Sigmoid colon (tissue), 4 donors: Measurements from ENCODE around the gene LIMS1.
A peak's percentile ranks its signal among the peaks of the same experiment; 100 is the strongest.

ENCODE experiments used
- CTCF ChIP-seq, 4 experiments: fragments of 450-650 bp in 3 of 4; fragments of 200-600 bp in 1 of 4; IDR thresholded peaks; one replicate each; pipeline ENCODE4 v1.5.1; 2016 to 2019; ENCODE audit warnings: antibody characterized with exemption in 4 of 4, mild to moderate bottlenecking in 3 of 4, moderate library complexity in 2 of 4
- POLR2A ChIP-seq, 2 donors: fragments of 450-650 bp; IDR thresholded peaks; one replicate each; pipeline ENCODE4 v1.6.1; 2016; ENCODE audit warnings: antibody characterized with exemption in 2 of 2, mild to moderate bottlenecking in 2 of 2, moderate library complexity in 2 of 2
- POLR2AphosphoS5 ChIP-seq, 4 donors: sonication (generic); formaldehyde crosslinking; IDR thresholded peaks; one replicate each; pipeline ENCODE4 v1.6.1; 2017; ENCODE audit warnings: antibody characterized with exemption in 4 of 4

GRCh38 chr2:108593547-108594098, 59.4 kb downstream of the LIMS1 start:
- peak in 1 of 4 experiments; percentile 28 for TF ChIP-seq CTCF (IDR thresholded peaks at IDR 0.05)
- peak in 1 of 4 donors; percentile 23 for TF ChIP-seq POLR2AphosphoS5 (IDR thresholded peaks at IDR 0.05)
- TF ChIP-seq POLR2A (IDR thresholded peaks at IDR 0.05) = no peak
